Dedifferentiated amniotic fluid mesenchymal stem cell (primary cell): ENCODE measurements around the gene CST7.

Experiments used
- DNase-seq: peaks from one replicate; pipeline ENCODE4 v3.0.0-alpha.2; 2016; ENCODE audit errors: extremely low spot score

Gene CST7

GRCh38 chr20:24950836-24951525 lies 1.9 kb downstream of the CST7 start:
- no peak for DNase-seq

GRCh38 chr20:24951536-24952083 lies 2.5 kb downstream of the CST7 start:
- no peak for DNase-seq

- no peak for DNase-seq
Measured at GRCh38 chr20:24952376-24953208, 3.5 kb downstream of the CST7 start.

GRCh38 chr20:24953209-24953575 lies 4.1 kb downstream of the CST7 start:
- no peak for DNase-seq

GRCh38 chr20:24953621-24954133 lies 4.6 kb downstream of the CST7 start:
- no peak for DNase-seq

GRCh38 chr20:24954151-24954550 lies 5.1 kb downstream of the CST7 start:
- no peak for DNase-seq

- no peak for DNase-seq
Measured at GRCh38 chr20:24954566-24954965, 5.5 kb downstream of the CST7 start.

- DNase-seq: no peak
Measured at GRCh38 chr20:24955045-24955444, 6.0 kb downstream of the CST7 start.

GRCh38 chr20:24956001-24956841 lies 7.2 kb downstream of the CST7 start:
- no peak for DNase-seq

GRCh38 chr20:24957326-24958016 lies 8.4 kb downstream of the CST7 start:
- DNase-seq: no peak

- no peak for DNase-seq
Measured at GRCh38 chr20:24958506-24959385, 9.7 kb downstream of the CST7 start.

GRCh38 chr20:24959591-24960301 lies 10.7 kb downstream of the CST7 start:
- no peak for DNase-seq

GRCh38 chr20:24960302-24960801 lies 11.3 kb downstream of the CST7 start:
- DNase-seq: no peak

- DNase-seq: no peak
Measured at GRCh38 chr20:24960861-24961260, 11.8 kb downstream of the CST7 start.

GRCh38 chr20:24961384-24962181 lies 12.5 kb downstream of the CST7 start:
- no peak for DNase-seq

GRCh38 chr20:24962182-24962492 lies 13.1 kb downstream of the CST7 start:
- DNase-seq: no peak

- DNase-seq: no peak
Measured at GRCh38 chr20:24962510-24962909, 13.4 kb downstream of the CST7 start.

GRCh38 chr20:24963672-24964505 lies 14.8 kb downstream of the CST7 start:
- no peak for DNase-seq
